GM19239 (cell line): ENCODE data around the gene PTGER1.
"Not testable (repeated sequence)": the region's sequence is repeated elsewhere in the genome, so short reads cannot be mapped to it uniquely, and the experiment has no call there.

Source experiments
- DNase-seq: peaks from one replicate; pipeline ENCODE4 v3.0.0; 2011; ENCODE audit warnings: low spot score; ENCODE audit not compliant: insufficient read length
- FAIRE-seq: peaks from 2 replicates; lab custom pipeline; 2011; peaks lifted over from hg19 to GRCh38; lab: Jason Lieb, UNC

PTGER1 gene

GRCh38 chr19:14476673-14477401, 1.7 kb upstream of the PTGER1 start:
- no peak for FAIRE-seq
- DNase-seq: no peak

- FAIRE-seq (no peak), DNase-seq (no peak)
These were observed 1.1 kb upstream of the PTGER1 start for GRCh38 chr19:14476327-14476672.

GRCh38 chr19:14474827-14475226, 327 bp downstream of the PTGER1 start:
- no peak for FAIRE-seq
- no peak for DNase-seq

- no peak for FAIRE-seq
- no peak for DNase-seq
These were observed 1.1 kb downstream of the PTGER1 start for GRCh38 chr19:14473978-14474578.

- no peak for FAIRE-seq
- no peak for DNase-seq
These were observed 1.8 kb downstream of the PTGER1 start for GRCh38 chr19:14473073-14473977.

GRCh38 chr19:14472202-14472938, 2.8 kb downstream of the PTGER1 start:
- peak; percentile 97 for DNase-seq
- no peak for FAIRE-seq

GRCh38 chr19:14471436-14472187, 3.5 kb downstream of the PTGER1 start:
- DNase-seq: no peak

GRCh38 chr19:14470031-14470876, 4.9 kb downstream of the PTGER1 start:
- DNase-seq (no peak), FAIRE-seq (no peak)

More at GRCh38 chr19:14471436-14472187, 3.5 kb downstream of the PTGER1 start:
- no peak for FAIRE-seq

- no peak for DNase-seq
- no peak for FAIRE-seq
These were observed 7.3 kb downstream of the PTGER1 start for GRCh38 chr19:14467816-14468215.

- DNase-seq (no peak), FAIRE-seq (no peak)
These were observed 7.8 kb downstream of the PTGER1 start for GRCh38 chr19:14467391-14467790.

- FAIRE-seq (no peak), DNase-seq (no peak)
These were observed 11.4 kb downstream of the PTGER1 start for GRCh38 chr19:14463747-14464146.

- not testable (repeated sequence) for FAIRE-seq, DNase-seq
These were observed 12.8 kb downstream of the PTGER1 start for GRCh38 chr19:14462401-14462800.

- no peak for FAIRE-seq
- DNase-seq: no peak
These were observed 14.2 kb downstream of the PTGER1 start for GRCh38 chr19:14460935-14461334.

GRCh38 chr19:14459703-14460102, 15.5 kb downstream of the PTGER1 start:
- FAIRE-seq (no peak), DNase-seq (no peak)

- not testable (repeated sequence) for FAIRE-seq, DNase-seq
These were observed 22.9 kb downstream of the PTGER1 start for GRCh38 chr19:14452303-14452702.

GRCh38 chr19:14450876-14451275, 24.3 kb downstream of the PTGER1 start:
- DNase-seq (no peak), FAIRE-seq (no peak)

GRCh38 chr19:14450168-14450874, 24.8 kb downstream of the PTGER1 start:
- DNase-seq (no peak), FAIRE-seq (no peak)

- no peak for FAIRE-seq
- no peak for DNase-seq
These were observed 25.8 kb downstream of the PTGER1 start for GRCh38 chr19:14449321-14449720.
